ENCODE data around the gene GHITM.

GRCh38 chr10:84114088-84114667, 25.1 kb upstream of the GHITM start:
- TF ChIP-seq CTCF (IDR thresholded peaks at IDR 0.05 in 8 of 11, conservative IDR thresholded peaks at IDR 0.05 in 3 of 11) (no peak), POLR2A (IDR thresholded peaks at IDR 0.05) (no peak), POLR2AphosphoS5 (IDR thresholded peaks at IDR 0.05) (no peak)

Data from spleen (tissue), 7 donors.